Measurements from ENCODE around the gene HACD3. TPM values are rescaled to one million over a fixed set of nuclear protein-coding genes. Genes with fewer than 3 reads are reported as not detected.

Gene HACD3
- total and polyA plus RNA-seq, 2 of the 13 experiments (the other 11 are each of a cell fraction or from before 2014, with no cell fraction given) = 73.6 to 161 TPM

- 0 out of 2 replicates have a peak, but pooled peaks have one; percentile 44 for TF ChIP-seq ZNF280D (CRISPR knock-in tag; IDR thresholded peaks at IDR 0.05)
- no peak for TF ChIP-seq ATF2 (CRISPR knock-in tag; IDR thresholded peaks at IDR 0.05)
- TF ChIP-seq ZNF619 (CRISPR knock-in tag; IDR thresholded peaks at IDR 0.05) = peak; percentile 61; the same call in 1 of the 2 replicates
- peak; percentile 23; the same call in 1 of the 2 replicates for TF ChIP-seq FOXM1 (CRISPR knock-in tag; IDR thresholded peaks at IDR 0.05)
- no peak for TF ChIP-seq PLRG1 (conservative IDR thresholded peaks at IDR 0.05)
- 0 out of 2 replicates have a peak, but pooled peaks have one; percentile 71 for TF ChIP-seq ZNF703 (CRISPR knock-in tag; IDR thresholded peaks at IDR 0.05; ENCODE audit: borderline replicate concordance)
- TF ChIP-seq RBAK (CRISPR knock-in tag; IDR thresholded peaks at IDR 0.05) = no peak
- no peak for TF ChIP-seq ZNF274 (CRISPR knock-in tag; IDR thresholded peaks at IDR 0.05)
- TF ChIP-seq IKZF4 (CRISPR knock-in tag; IDR thresholded peaks at IDR 0.05; ENCODE audit: borderline replicate concordance, low read depth, not compliant biosample characterization) = peak; percentile 93
- TF ChIP-seq ZMAT3 (CRISPR knock-in tag; conservative IDR thresholded peaks at IDR 0.05) = 0 out of 2 replicates have a peak, but pooled peaks have one; percentile 49
- TF ChIP-seq ZSCAN5A (CRISPR knock-in tag; IDR thresholded peaks at IDR 0.05; ENCODE audit: borderline replicate concordance) = no peak
- peak; percentile 72; the same call in 1 of the 2 replicates for TF ChIP-seq GABPB1 (CRISPR knock-in tag; IDR thresholded peaks at IDR 0.05)
- 0 out of 2 replicates have a peak, but pooled peaks have one; percentile 65 for TF ChIP-seq ZNF546 (CRISPR knock-in tag; conservative IDR thresholded peaks at IDR 0.05)
- TF ChIP-seq CEBPB (IDR thresholded peaks at IDR 0.05; ENCODE audit: borderline replicate concordance, low read depth, low read length) = no peak
- peak; percentile 94 for TF ChIP-seq SPEN (CRISPR knock-in tag; IDR thresholded peaks at IDR 0.05; ENCODE audit: low read depth)
- no peak for TF ChIP-seq CREM (IDR thresholded peaks at IDR 0.05)
- no peak for TF ChIP-seq CREM (CRISPR knock-in tag; IDR thresholded peaks at IDR 0.05)
- TF ChIP-seq THAP7 (CRISPR knock-in tag; IDR thresholded peaks at IDR 0.05) = peak; percentile 76; the same call in 1 of the 2 replicates
- TF ChIP-seq ZNF430 (CRISPR knock-in tag; IDR thresholded peaks at IDR 0.05) = peak; percentile 95
- no peak for TF ChIP-seq SP1 (IDR thresholded peaks at IDR 0.05)
- TF ChIP-seq SP1 (CRISPR knock-in tag; IDR thresholded peaks at IDR 0.05) = no peak
- peak; percentile 91 for TF ChIP-seq ZBTB42 (CRISPR knock-in tag; IDR thresholded peaks at IDR 0.05)
- TF ChIP-seq CCAR2 (optimal IDR thresholded peaks at IDR 0.05; ENCODE audit: low read depth, low read length) = no peak
- no peak for TF ChIP-seq CHD4 (IDR thresholded peaks at IDR 0.05; ENCODE audit: borderline replicate concordance, low read length)
These were observed at the start of gene HACD3 (continued) for GRCh38 chr15:65530318-65531111.

All from HepG2 (cell line).